Measurements from ENCODE around the gene NT5DC3.

DNA sequence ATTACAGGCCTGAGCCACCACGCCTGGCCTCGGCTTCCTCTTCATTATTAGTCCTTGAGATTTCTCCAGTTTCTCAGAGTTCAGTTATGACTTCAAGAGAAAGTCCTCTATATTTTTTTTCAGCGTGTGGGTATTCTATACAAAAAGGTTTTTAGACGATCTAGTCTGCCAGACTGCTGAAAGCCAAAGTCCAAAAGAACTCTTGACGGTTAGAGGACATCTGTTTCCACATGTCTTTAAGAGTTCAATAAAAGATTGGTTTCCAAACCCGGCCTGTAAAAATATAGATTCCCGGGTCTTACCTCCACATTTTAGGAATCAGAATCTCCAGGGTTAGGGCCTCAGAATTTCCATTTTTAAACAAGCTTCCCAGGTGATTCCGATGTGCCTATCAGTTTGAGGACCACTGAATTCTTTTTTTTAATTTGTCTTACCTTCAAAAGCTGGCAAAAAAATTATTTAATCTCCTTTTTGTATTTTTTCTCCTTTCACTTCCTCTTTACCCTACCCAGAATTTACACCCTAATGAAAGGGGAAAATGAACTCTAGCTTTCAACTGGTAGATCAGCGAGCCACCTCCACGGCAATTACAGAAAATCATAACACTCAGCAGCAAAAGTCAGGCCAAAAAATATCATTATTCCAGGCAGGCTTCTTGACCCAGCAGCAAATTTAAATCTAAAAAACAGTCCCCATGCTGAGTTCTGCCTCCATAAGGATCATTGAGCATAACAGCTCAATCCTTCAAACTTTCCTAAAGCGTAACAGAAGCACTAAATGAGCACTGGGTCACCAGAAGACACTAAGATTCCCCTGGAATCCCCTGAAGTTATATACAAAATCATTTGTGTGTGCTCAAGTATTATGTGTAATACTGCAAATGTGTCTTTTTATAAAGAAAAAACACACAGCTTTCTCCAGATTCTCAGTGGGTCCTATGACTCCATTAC, 8.7 kb downstream of the NT5DC3 start:
- TF ChIP-seq, protein P1, sequence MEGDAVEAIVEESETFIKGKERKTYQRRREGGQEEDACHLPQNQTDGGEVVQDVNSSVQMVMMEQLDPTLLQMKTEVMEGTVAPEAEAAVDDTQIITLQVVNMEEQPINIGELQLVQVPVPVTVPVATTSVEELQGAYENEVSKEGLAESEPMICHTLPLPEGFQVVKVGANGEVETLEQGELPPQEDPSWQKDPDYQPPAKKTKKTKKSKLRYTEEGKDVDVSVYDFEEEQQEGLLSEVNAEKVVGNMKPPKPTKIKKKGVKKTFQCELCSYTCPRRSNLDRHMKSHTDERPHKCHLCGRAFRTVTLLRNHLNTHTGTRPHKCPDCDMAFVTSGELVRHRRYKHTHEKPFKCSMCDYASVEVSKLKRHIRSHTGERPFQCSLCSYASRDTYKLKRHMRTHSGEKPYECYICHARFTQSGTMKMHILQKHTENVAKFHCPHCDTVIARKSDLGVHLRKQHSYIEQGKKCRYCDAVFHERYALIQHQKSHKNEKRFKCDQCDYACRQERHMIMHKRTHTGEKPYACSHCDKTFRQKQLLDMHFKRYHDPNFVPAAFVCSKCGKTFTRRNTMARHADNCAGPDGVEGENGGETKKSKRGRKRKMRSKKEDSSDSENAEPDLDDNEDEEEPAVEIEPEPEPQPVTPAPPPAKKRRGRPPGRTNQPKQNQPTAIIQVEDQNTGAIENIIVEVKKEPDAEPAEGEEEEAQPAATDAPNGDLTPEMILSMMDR (conservative IDR thresholded peaks at IDR 0.05; ENCODE audit: low read length) = no peak
- no peak for TF ChIP-seq EZH2phosphoT487 (IDR thresholded peaks at IDR 0.05; ENCODE audit: borderline replicate concordance, low read depth, low read length)

Measured in OCI-LY7 (cell line).